ENCODE results near the gene SNX9. TPM values are rescaled to one million over a fixed set of nuclear protein-coding genes. Genes with fewer than 3 reads are reported as not detected.

SNX9 gene
- total and polyA plus RNA-seq, 2 donors (not counting 1 experiment from before 2014, with no cell fraction given): 10.0 to 50.7 TPM

DNA sequence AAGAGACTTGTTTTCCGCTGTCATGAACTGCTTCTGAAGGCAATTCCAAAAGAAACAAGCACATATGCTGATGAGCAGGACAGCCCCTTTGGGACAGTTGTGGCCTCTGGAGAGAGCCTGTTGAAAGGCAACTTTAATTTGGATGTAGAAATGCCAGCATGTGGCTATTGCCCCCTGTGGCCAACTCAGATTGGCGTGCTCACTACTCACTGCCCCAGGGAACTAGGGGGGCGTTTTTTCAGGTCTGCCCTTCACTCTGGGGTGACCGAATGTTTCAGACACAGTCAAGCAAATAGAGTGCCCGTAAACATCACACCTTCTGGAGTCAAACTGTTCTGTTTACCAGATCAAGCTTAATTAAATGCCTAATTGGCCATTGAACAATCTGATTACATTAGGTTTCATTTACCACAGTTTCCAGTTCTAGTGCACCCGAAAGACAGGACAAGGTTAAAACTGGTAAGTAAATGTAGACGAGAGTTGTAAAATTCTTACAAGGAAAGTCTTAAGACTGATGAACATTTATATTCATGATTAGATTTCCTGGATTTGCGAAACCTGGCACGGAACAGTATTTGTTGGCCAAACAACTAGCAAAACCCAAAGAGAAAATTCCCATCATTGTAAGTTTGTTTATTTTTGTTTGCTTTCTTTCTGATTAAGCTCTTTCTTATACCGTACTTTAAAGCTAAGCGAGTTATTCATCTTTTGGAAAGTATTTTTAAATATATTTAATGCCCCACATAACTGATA is 82.7 kb downstream of the SNX9 start:
- no peak overlapping the region for H3K4me3 ChIP-seq (ENCODE audit: control extremely low read depth in 1 of 5, extremely low read depth in 1 of 5, insufficient read depth in 1 of 5, low read depth in 2 of 5, low read length in 4 of 5)
- ATAC-seq (ENCODE audit: low read depth) (no peak), DNase-seq (no peak)
- TF ChIP-seq, protein P1, sequence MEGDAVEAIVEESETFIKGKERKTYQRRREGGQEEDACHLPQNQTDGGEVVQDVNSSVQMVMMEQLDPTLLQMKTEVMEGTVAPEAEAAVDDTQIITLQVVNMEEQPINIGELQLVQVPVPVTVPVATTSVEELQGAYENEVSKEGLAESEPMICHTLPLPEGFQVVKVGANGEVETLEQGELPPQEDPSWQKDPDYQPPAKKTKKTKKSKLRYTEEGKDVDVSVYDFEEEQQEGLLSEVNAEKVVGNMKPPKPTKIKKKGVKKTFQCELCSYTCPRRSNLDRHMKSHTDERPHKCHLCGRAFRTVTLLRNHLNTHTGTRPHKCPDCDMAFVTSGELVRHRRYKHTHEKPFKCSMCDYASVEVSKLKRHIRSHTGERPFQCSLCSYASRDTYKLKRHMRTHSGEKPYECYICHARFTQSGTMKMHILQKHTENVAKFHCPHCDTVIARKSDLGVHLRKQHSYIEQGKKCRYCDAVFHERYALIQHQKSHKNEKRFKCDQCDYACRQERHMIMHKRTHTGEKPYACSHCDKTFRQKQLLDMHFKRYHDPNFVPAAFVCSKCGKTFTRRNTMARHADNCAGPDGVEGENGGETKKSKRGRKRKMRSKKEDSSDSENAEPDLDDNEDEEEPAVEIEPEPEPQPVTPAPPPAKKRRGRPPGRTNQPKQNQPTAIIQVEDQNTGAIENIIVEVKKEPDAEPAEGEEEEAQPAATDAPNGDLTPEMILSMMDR (IDR thresholded peaks at IDR 0.05): no peak
- H3K9ac ChIP-seq (ENCODE audit: low read length): no peak overlapping the region
- WGBS (ENCODE audit: insufficient coverage): 91% methylated on average over 4 of the region's 11 CpGs
- no peaks in the 10 kb centered on the region for H3K9me3 ChIP-seq (ENCODE audit: control extremely low read depth in 1 of 3, control insufficient read depth in 2 of 3, insufficient read depth in 1 of 3, low read length in 2 of 3)
- H3K4me2 ChIP-seq (replicated peaks; ENCODE audit: low read depth, low read length, poor library complexity, severe bottlenecking): no peak overlapping the region
- H4K20me1 ChIP-seq (ENCODE audit: control insufficient read depth, insufficient read depth, low read length, poor library complexity, severe bottlenecking): no peaks in the 10 kb centered on the region
- intact Hi-C loops (cut with micrococcal nuclease): no loop called here
- Mint-ChIP-seq H3K27ac (no peak overlapping the region), H3K4me3 (no peak overlapping the region), H3K4me1 (peaks cover 23% of the 10 kb centered on the region), H3K27me3 (no peaks in the 10 kb centered on the region), H3K9me3 (ENCODE audit: insufficient read depth) (no peaks in the 10 kb centered on the region)
- ChIA-PET POLR2A (no interaction called here), CTCF (interaction anchor here (0.7 to 1.3 kb wide), 3 partner anchors 146 to 150 kb away, joined by 3 read pairs; no protein-coding TSS in a partner anchor)
- H3K79me2 ChIP-seq (ENCODE audit: control insufficient read depth, insufficient read depth, low read length): no peaks in the 10 kb centered on the region
- H3K4me1 ChIP-seq (ENCODE audit: control insufficient read depth in 2 of 2, insufficient read depth in 2 of 2, low read length in 2 of 2): peaks cover 13 to 17% of the 10 kb centered on the region in 2 donors
- no peak overlapping the region for H2AFZ ChIP-seq (ENCODE audit: insufficient read depth, low read depth, low read length, poor library complexity, severe bottlenecking)
- H3K27ac ChIP-seq (ENCODE audit: low read length in 2 of 2): no peak overlapping the region
- peaks cover 2 to 50% of the 10 kb centered on the region in 2 experiments for H3K36me3 ChIP-seq (replicated peaks in 1 of 2; ENCODE audit: control extremely low read depth in 1 of 2, control insufficient read depth in 1 of 2, extremely low read depth in 1 of 2, insufficient read depth in 2 of 2, low read length in 1 of 2)
- no peaks in the 10 kb centered on the region for H3K27me3 ChIP-seq (replicated peaks in 1 of 4; ENCODE audit: control extremely low read depth in 1 of 4, control insufficient read depth in 3 of 4, insufficient read depth in 4 of 4, low read length in 3 of 4)

DNA sequence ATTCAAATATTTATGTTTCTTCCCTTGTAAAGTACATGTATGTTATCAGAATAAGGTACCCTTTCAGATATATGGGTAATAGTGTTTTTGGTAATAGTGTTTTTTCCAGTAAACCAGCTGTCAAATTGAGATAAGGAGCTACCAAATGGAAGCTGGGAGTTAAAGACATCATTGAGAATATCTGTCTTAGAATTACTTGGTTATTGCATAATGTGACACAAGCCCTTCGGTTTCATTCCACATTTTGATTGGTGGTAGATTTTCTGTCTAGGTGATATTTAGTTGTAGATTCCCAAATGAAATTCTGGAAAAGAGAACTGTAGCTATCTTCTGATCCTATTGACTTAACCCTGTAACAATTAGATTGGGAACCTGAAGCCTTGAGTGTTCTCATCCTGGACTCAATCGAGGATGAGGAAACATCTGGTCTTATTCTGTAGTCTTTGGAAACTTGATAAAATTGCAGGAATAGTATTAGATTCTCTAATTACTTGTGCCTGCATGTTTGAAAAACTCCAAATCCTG is 83.6 kb downstream of the SNX9 start:
- POLR2A ChIA-PET: no interaction called here

More for the DNA sequence above, 83.6 kb downstream of the SNX9 start:
- intact Hi-C loops (cut with micrococcal nuclease): no loop called here
- Mint-ChIP-seq H3K9me3 (ENCODE audit: insufficient read depth) (no peaks in the 10 kb centered on the region), H3K27ac (no peak overlapping the region), H3K27me3 (no peaks in the 10 kb centered on the region), H3K4me1 (peaks cover 25% of the 10 kb centered on the region), H3K4me3 (no peak overlapping the region)
- ATAC-seq (ENCODE audit: low read depth) (no peak), DNase-seq (no peak)
- TF ChIP-seq, protein P1 (IDR thresholded peaks at IDR 0.05): no peak
- no peak for TF ChIP-seq EZH2 (IDR thresholded peaks at IDR 0.05; ENCODE audit: borderline replicate concordance, insufficient read depth, low read depth, low read length, poor library complexity, severe bottlenecking)
- Histone ChIP-seq H3K4me1 (ENCODE audit: control insufficient read depth in 2 of 2, insufficient read depth in 2 of 2, low read length in 2 of 2) (peaks cover 13 to 17% of the 10 kb centered on the region in 2 donors), H4K20me1 (ENCODE audit: control insufficient read depth, insufficient read depth, low read length, poor library complexity, severe bottlenecking) (no peaks in the 10 kb centered on the region), H3K27ac (ENCODE audit: low read length in 2 of 2) (no peak overlapping the region), H2AFZ (ENCODE audit: insufficient read depth, low read depth, low read length, poor library complexity, severe bottlenecking) (no peak overlapping the region), H3K4me3 (ENCODE audit: control extremely low read depth in 1 of 5, extremely low read depth in 1 of 5, insufficient read depth in 1 of 5, low read depth in 2 of 5, low read length in 4 of 5) (no peak overlapping the region), H3K9me3 (ENCODE audit: control extremely low read depth in 1 of 3, control insufficient read depth in 2 of 3, insufficient read depth in 1 of 3, low read length in 2 of 3) (no peaks in the 10 kb centered on the region), H3K36me3 (replicated peaks in 1 of 2; ENCODE audit: control extremely low read depth in 1 of 2, control insufficient read depth in 1 of 2, extremely low read depth in 1 of 2, insufficient read depth in 2 of 2, low read length in 1 of 2) (peaks cover 2 to 50% of the 10 kb centered on the region in 2 experiments), H3K9ac (ENCODE audit: low read length) (no peak overlapping the region), H3K27me3 (replicated peaks in 1 of 4; ENCODE audit: control extremely low read depth in 1 of 4, control insufficient read depth in 3 of 4, insufficient read depth in 4 of 4, low read length in 3 of 4) (no peaks in the 10 kb centered on the region), H3K4me2 (replicated peaks; ENCODE audit: low read depth, low read length, poor library complexity, severe bottlenecking) (no peak overlapping the region), H3K79me2 (ENCODE audit: control insufficient read depth, insufficient read depth, low read length) (no peaks in the 10 kb centered on the region)
- CTCF ChIA-PET: interaction anchor here (0.7 kb wide), 1 partner anchor 150 kb away, joined by 3 read pairs; no protein-coding TSS in a partner anchor
- 100% methylated on average over 2 of the region's 2 CpGs for WGBS (ENCODE audit: insufficient coverage)

Measured in B cell (primary cell).